Measurements from ENCODE around the gene CD86.
"Not testable (repeated sequence)": the region's sequence is repeated elsewhere in the genome, so short reads cannot be mapped to it uniquely, and the experiment has no call there.

CD86 gene

GRCh38 chr3:122055215-122055614, at the start of gene CD86:
Gene CD86, plus strand, starts transcription at chr3:122055362. Its CDS starts 128 bp downstream, at chr3:122055490.
- DNase-seq, result peak; percentile 93

DNA sequence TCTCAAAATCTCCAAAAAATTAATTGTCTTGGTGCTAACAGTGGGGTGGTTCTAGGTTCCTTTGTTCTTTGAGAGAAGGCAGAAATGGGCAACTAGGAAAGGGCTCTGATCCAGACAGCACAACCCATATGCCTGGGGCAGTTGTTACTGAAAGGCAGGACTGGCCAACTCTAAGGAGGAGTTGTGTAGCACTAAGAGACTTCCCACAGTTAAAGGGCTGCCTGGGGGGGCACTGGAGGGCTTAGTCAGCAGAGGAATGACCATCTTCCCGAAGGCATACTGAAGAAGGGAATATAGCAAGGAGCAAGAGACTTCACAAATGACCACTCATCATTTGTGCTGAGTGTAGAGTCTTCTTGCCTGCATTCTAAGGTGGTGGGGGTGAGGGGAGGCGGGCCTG, 48.9 kb upstream of the CD86 start:
- no peak for DNase-seq

DNA sequence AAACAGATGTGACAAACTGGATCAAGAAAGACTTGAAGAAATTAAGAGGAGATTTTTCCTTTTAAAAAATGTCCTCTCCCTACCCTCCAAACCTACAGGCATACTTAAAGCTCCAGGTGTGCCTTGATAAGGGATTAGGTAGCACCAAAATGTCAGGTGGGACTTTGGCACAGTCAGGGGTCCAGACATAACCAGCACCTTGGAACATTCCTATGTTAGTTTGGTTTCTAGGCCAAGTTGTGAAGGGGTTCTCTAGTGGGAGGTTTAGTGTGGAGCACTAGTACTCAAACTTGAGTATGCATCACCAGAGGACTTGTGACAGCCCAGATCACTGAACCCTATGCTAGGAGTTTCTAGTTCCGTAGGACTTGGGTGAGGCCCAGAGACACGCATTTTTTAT, 47.0 kb upstream of the CD86 start:
- no peak for DNase-seq

GRCh38 chr3:122010506-122010905, 44.7 kb upstream of the CD86 start:
- no peak for DNase-seq

DNA sequence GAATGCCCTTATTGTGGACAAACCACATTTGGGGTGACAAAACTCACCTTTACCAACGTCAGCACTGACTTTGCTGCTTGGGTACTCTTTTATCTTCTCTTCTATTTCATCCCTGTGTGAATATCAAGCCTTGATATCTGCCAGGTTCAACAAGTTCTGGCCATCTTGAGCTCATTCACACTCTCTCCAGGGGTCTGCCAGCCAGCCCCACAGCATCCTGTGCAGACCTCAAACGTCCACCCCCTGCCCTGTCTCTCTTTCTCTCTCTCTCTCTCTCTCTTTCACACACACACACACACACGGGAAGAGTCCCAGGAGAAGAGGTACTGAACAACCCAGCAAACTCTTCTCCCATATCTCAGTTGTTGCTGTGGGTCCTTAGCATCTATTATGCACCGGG, 43.8 kb upstream of the CD86 start:
- no peak for DNase-seq

- no peak for DNase-seq
Measured at GRCh38 chr3:122012821-122013220, 42.3 kb upstream of the CD86 start.

DNA sequence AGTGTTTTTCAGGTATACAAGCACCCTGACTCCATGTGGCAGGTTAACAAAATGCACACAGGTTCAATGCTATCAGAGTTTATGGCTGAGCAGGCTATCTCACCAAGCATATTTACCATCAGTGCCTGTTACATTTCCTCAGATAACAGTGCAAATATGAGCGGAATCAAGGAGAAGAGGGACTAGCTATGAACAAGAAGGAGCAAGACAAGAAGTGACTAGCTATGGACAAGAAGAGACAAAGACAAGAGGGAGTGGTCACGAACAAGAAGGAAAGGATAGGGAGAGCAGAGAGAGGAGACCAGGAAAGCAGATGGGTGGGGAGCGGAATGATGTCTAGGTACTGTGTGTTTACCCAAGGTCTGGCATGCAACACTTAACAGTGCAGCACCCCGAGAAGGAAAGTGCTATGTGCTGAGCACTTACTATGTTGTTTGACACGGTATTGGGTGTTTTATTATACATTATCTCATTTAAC, 41.7 kb upstream of the CD86 start:
- DNase-seq, result no peak

DNA sequence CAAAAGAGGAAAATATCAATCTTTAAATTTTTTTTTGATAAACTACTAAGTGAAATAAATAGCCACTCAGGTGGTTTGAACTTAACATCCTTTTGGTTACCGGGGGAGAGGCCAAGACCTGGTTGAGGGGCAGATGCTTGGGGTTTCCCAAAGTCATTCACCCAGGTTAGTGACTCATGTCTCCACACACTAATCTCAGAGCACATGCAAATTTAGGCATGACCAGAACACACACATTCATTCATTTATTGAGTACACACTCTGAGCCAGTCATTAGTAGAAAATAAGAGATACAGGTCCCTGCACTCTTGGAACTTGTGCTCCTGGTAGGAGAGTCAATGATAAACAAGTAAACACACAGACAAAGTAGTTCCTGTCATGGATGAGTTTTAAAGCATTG, 40.4 kb upstream of the CD86 start:
- DNase-seq, result no peak

DNA sequence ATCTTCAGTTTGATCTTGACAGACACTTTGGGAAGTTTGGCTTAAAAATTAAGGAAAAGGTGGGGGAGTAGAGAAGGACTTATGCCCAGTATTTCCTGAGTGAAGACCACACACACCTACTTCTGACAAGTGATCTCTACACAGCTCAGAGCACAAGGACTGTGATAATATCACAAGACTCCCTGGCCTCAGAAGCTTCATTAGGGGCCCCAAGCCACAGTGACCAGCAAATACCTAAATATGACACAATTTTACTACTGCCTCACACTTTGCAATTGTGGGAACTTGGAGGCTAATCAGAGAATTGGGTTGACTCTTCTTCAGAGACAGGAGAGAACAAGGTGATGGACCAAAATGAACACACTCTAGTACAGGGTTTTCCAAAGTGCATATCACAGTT, 35.7 kb upstream of the CD86 start:
- no peak for DNase-seq

DNA sequence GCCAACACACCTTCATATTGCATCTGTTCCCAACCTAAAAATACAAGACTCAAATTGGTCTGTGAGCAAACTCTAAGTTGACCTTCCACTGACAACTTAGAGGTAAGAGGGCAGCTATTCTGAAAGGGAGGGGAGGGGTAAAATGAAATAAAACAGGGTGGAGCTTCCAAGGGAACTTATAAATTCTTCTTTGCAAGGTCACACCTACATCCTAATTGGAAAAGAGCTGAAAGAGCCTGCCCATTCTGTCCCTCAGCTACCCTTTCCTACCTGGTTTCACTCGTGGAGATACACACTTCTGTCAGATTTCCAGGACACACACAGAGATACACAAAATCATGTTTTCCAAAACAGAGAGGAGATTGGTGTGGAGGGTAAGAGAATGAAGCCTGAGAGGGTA, 34.1 kb upstream of the CD86 start:
- DNase-seq, result no peak

DNA sequence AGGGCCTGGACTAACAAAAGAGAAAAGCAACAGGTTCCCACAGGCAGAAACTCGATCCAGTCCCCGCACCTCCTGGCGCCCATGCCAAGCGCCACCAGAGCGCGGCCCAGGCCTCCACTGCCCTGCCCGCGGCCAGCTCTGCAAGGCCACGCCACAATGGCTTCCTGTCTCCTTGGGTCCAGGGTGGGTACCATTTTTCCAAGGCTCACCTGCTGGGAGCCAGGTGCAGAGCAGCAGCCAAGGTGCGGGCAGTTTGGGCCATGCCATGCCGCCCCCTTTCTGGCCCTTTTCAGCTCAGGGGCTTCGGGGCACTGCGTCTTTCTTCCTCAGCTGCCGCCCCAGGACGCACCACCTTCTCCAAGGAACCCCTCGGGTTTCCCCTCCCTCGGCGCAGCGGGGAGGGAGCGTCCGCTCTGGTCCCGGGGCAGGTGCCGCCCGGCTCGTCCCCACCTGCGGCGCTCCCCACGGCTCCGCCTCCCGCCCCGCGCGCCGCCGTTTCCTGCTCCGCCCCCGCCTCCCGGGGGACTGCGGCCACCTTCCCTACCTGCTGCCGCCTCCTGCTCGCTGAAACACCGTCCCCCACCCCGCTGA, 33.3 kb upstream of the CD86 start, which contains the start of gene ILDR1:
Gene ILDR1 (minus strand): TSS at position 437 of the 591 bp plus-strand sequence. CDS start 170 bp downstream, at position 267.
- DNase-seq, result no peak

DNA sequence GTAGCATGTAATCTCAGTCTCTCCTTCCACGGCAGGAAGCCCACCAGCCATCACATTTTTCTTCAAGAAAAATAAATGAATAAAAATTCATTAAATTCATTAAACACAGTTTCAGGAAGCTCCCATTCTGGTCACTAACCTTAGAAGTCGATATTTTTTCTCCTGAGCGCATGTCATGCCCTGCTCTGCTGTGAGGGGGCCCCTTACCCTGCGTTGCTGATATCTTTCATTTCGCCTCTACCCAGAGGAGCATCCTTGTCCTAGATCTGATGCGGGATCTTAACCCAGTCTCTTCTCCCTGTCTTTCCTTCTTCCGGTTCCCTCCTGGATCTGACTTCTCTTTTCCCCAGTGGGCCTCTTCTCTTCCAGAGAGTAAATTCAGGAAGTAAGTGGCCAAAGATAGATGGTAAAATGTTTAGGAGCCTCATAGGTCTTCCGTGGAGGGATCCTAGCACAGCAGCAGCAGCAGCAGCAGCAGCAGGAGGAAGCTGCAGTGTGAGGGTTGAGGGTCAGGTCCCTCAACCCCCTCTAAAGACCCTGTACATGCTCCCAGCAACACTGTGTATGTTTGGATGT, 31.7 kb upstream of the CD86 start:
- DNase-seq, result no peak

DNA sequence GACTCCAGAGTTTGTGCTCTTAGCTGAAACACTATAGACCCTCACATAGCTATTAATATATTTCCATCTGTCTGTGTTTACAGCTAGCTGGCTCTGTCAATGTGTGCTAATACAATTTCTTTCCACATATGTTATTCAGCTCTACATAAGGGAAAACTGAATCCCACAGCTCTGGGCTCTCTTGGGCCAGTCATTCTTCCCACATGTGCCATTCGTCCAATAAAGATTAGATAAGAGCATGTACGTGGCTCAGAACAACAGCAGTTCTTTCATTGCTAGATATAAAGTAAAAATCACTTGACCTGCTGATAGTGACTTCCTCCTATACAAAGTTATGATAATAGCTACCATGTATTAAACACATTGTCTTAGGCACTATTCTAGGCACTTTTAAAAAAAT, 30.4 kb upstream of the CD86 start:
- DNase-seq, result no peak

GRCh38 chr3:122025296-122025695, 29.9 kb upstream of the CD86 start:
- DNase-seq, result no peak

DNA sequence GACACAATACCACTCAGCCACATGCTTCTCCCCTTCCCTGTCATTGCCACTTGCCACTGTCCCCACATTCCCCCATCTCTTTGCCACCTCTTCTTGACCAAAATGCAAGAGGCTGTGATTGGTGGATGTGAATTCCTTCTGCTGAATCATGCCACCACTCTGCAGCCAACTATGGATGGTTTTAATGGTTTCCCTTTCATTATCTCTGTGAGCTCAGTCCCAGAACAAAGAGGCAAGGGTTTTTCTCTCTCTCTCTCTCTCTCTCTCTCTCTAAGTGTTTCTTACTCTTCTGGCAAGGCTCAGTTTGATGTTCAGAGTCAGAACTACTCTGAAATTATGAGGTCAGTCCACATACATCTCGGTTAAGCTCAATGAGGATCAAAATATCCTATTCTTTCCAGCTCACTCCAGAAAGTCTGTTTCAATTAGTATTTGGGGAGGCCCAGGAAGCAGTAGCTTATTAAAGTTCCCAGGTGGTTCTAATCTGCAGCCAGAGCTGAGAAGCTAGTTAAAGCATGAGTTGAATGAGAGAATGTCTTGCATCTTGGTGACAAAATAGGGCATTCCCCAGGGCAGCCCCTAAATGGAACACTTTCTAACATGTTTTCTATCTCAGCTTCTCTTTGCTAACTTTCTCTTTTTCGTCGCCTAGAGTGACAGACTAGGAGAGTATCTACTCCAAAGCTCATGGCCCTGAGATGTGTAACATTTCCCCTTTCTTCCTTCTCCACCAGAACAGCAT, 24.6 kb upstream of the CD86 start:
- DNase-seq, result peak; percentile 61

DNA sequence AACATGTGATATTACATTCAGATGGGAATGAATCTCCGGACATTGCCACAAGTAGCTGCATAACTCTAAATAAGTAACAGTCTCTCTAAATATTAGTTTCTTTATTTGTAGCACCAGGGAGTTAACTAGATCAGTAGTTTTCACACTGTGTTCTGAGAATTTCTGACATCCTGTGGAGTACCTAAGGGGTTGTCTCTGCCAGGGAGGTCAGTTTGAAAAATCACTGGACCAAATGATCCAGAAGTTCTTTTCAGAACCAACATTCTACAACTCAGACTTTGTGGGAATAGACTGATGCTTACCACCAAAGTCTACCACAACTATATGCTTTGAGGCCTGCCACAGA, 24.1 kb upstream of the CD86 start:
- no peak for DNase-seq

DNA sequence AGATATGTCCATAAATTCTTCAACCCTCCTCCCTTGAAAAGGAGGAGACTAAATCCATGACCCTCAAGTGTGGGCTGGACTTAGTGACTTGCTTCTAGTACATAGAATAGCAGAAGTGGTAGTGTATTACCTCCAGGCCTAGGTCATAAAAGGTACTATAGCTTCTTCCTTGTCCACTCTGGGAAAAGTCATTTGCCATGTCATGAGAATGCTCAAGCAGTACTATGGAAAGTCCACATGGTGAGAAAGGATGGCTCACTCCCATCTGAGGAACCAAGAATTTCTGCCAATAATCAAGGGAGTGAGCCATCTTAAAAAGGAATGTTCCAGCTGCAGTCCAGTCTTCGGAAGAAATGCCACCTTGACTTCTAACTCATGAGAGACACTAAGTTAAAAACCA, 22.6 kb upstream of the CD86 start:
- DNase-seq, result peak; percentile 47

DNA sequence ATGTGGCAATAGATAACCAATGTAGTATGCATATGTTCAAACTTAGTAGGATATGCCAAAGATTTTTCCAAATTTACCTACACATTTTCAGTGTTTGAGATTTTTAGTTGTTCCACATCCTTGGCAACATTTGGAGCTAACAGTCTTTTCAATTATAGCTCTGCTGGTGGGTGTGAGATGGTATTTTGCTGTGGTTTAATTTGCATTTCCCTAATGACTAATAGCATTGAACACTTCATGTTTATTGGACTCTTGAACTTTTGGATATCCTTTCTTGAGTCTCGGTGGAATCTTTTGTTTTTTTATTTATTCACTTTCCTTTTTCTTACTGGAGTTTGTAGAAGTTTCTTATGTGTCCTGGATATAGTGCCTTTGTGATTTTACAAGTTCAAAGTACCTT, 22.1 kb upstream of the CD86 start:
- peak; percentile 23 for DNase-seq

GRCh38 chr3:122047296-122047695, 7.9 kb upstream of the CD86 start:
- not testable (repeated sequence) for DNase-seq

DNA sequence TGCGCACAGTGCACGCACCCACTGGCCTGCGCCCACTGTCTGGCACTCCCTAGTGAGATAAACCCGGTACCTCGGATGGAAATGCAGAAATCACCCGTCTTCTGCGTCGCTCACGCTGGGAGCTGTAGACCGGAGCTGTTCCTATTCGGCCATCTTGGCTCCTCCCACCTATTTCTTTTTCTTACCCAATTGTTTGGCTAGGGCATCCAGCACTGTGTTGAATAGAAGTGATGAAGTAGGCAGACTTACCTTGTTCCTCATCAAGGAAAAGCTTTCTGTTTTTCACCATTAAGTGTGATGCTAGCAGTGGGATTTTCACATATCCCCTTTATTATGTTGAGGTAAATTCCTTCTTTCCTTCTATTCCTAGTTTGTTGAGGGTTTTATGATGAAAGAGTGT, 7.4 kb upstream of the CD86 start:
- not testable (repeated sequence) for DNase-seq

DNA sequence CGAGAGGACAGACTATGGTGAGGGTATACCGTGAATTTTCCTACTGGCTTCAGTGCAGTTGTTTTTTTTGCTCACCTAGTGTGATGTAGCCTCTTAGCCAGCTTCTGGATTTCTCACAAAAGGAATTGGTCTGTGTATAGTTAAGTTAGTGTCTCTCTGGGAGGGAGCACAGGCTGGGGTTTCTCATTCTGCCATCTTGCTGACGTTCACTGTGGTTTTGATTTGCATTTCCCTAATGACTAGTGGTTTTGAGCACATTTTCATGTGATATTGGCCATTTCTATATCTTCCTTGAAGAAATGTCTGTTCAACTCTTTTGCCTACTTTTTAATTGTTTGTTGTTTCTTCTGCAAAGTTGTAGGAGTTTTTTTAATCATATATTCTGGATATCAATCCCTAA, 2.2 kb upstream of the CD86 start:
- peak; percentile 65 for DNase-seq

DNA sequence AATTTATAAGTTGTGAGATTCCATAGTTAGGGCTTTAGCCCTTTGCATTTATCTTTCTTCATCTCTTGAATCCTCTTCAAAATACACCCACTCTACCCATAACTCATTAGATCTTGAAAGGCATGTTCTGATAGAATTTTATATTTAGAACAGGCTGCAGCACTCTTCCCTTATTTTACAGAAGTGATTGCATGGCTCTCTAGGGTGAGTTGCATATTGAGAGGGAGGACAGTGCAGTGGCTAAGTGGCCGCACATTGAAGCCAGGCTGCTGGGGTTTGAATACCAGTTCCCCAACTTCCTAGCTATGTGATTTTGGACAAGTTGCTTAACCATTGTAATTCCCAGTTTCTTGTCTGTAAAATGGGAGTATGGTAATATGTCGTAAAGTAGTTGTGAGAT, 2.5 kb downstream of the CD86 start:
- peak; percentile 55 for DNase-seq

GRCh38 chr3:122058294-122058693, 3.1 kb downstream of the CD86 start:
- DNase-seq, result peak; percentile 48

GRCh38 chr3:122060040-122060698, 5.0 kb downstream of the CD86 start:
- peak; percentile 87 for DNase-seq

Data from suppressor macrophage treated with lipopolysaccharide for 4 hours (primary cell).